Chondrocyte (in vitro differentiated cells): ENCODE data around the gene MST1. TPM values are rescaled to one million over a fixed set of nuclear protein-coding genes. Genes with fewer than 3 reads are reported as not detected.

Experiments used
- DNase-seq: peaks from one replicate; pipeline ENCODE4 v3.0.0; 2021; ENCODE audit warnings: mixed read lengths, low spot score
- H3K27ac Mint-ChIP-seq: one replicate; pipeline ENCODE4 v1.8.0; 2021; ENCODE audit warnings: mild to moderate bottlenecking, moderate library complexity, mixed read lengths; ENCODE audit not compliant: unreplicated experiment
- H3K27me3 Mint-ChIP-seq: 2 replicates; pipeline ENCODE4 v1.8.0; 2021; ENCODE audit warnings: low read depth, mixed read lengths
- H3K36me3 Mint-ChIP-seq: 2 replicates; pipeline ENCODE4 v1.8.0; 2021; ENCODE audit warnings: low read depth, mixed read lengths
- H3K4me1 Mint-ChIP-seq: 2 replicates; pipeline ENCODE4 v1.8.0; 2021; ENCODE audit warnings: low read depth, mild to moderate bottlenecking, mixed read lengths
- H3K4me3 Mint-ChIP-seq: one replicate; pipeline ENCODE4 v1.8.0; 2021; ENCODE audit warnings: mild to moderate bottlenecking, moderate library complexity, mixed read lengths; ENCODE audit not compliant: unreplicated experiment
- H3K9me3 Mint-ChIP-seq: 2 replicates; pipeline ENCODE4 v1.8.0; 2021; ENCODE audit warnings: low read depth, mixed read lengths
- total RNA-seq: library from RNA; stranded (reverse); gene quantifications from 3 replicates; pipeline ENCODE4 v1.2.1, GENCODE V29; 2021
- TF ChIP-seq, protein P1 (sequence below): fragments of 200-600 bp; sonication (generic); IDR thresholded peaks from 2 replicates; pipeline ENCODE4 v1.5.0; 2021; ENCODE audit warnings: antibody characterized with exemption, mild to moderate bottlenecking, moderate library complexity

The MST1 gene
- total RNA-seq, 1 donor from 2014 or later: 19.1 TPM

- TF ChIP-seq, protein P1, sequence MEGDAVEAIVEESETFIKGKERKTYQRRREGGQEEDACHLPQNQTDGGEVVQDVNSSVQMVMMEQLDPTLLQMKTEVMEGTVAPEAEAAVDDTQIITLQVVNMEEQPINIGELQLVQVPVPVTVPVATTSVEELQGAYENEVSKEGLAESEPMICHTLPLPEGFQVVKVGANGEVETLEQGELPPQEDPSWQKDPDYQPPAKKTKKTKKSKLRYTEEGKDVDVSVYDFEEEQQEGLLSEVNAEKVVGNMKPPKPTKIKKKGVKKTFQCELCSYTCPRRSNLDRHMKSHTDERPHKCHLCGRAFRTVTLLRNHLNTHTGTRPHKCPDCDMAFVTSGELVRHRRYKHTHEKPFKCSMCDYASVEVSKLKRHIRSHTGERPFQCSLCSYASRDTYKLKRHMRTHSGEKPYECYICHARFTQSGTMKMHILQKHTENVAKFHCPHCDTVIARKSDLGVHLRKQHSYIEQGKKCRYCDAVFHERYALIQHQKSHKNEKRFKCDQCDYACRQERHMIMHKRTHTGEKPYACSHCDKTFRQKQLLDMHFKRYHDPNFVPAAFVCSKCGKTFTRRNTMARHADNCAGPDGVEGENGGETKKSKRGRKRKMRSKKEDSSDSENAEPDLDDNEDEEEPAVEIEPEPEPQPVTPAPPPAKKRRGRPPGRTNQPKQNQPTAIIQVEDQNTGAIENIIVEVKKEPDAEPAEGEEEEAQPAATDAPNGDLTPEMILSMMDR: no peak
- Mint-ChIP-seq H3K4me1 (peaks cover 10% of the 10 kb centered on the region), H3K36me3 (no peaks in the 10 kb centered on the region), H3K27me3 (peaks cover 2% of the 10 kb centered on the region), H3K27ac (no peak overlapping the region), H3K9me3 (no peaks in the 10 kb centered on the region), H3K4me3 (no peak overlapping the region)
- DNase-seq: no peak
Observed at GRCh38 chr3:49636883-49637609, 52.2 kb downstream of the MST1 start.

DNA sequence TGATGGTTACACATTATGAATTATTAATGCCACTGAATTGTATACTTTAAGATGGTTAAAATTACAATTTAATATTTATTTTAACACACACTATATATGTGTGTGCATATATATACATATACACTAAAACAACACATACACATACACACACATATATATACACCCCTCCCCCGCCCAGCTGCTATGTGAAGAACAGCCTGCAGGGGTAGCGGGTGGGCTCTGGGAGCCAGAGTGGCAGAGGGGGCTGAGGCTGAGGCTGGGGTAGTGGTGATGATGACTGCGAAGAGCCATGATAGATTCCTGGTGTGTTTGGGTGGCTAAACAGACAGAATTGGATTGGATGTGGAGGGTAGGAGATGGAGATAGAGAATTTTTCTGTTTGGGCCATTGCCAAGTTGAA is 54.5 kb downstream of the MST1 start:
- Mint-ChIP-seq H3K27ac (no peak overlapping the region), H3K4me3 (no peak overlapping the region)

More for the DNA sequence above, 54.5 kb downstream of the MST1 start:
- Mint-ChIP-seq H3K9me3 (peaks cover 7% of the 10 kb centered on the region), H3K27me3 (peaks cover 2% of the 10 kb centered on the region), H3K36me3 (peaks cover 4% of the 10 kb centered on the region), H3K4me1 (peaks cover 10% of the 10 kb centered on the region)
- TF ChIP-seq, protein P1: no peak
- DNase-seq: no peak

Other genes with a start within 250 kb of the MST1 start
- gene DAG1, start 219.2 kb downstream of the MST1 start, total RNA-seq: 147 to 156 TPM (median 149 TPM) in 3 replicates
- 0.77 to 0.82 TPM (median 0.77 TPM) in 3 replicates for gene BSN, start 135.0 kb downstream of the MST1 start, total RNA-seq
- gene APEH, start 15.1 kb downstream of the MST1 start, total RNA-seq: 64.5 to 72.0 TPM (median 69.8 TPM) in 3 replicates
- 40.1 to 46.2 TPM (median 41.4 TPM) in 3 replicates for gene RNF123, start 83 bp upstream of the MST1 start, total RNA-seq
- gene AMIGO3, start 30.2 kb upstream of the MST1 start, total RNA-seq: 0.27 to 0.35 TPM in 2 of 3 replicates, not detected in the other
- gene GMPPB, start 34.5 kb upstream of the MST1 start, total RNA-seq: 27.6 to 50.2 TPM (median 28.4 TPM) in 3 replicates
- 38.9 to 44.4 TPM (median 40.1 TPM) in 3 replicates for gene IP6K1, start 97.1 kb upstream of the MST1 start, total RNA-seq
- not detected in 3 replicates for gene CDHR4, start 110.4 kb upstream of the MST1 start, total RNA-seq
- gene INKA1, start 113.8 kb upstream of the MST1 start, total RNA-seq: 4.1 to 7.9 TPM (median 7.9 TPM) in 3 replicates
- gene UBA7, start 124.5 kb upstream of the MST1 start, total RNA-seq: 25.6 to 45.3 TPM (median 26.3 TPM) in 3 replicates
- gene TRAIP, start 167.1 kb upstream of the MST1 start, total RNA-seq: 2.3 to 5.9 TPM (median 2.7 TPM) in 3 replicates
- gene CAMKV, start 180.4 kb upstream of the MST1 start, total RNA-seq: not detected in 3 replicates
- 0.55 to 1.1 TPM (median 0.56 TPM) in 3 replicates for gene MST1R, start 214.4 kb upstream of the MST1 start, total RNA-seq
- gene MON1A, start 240.3 kb upstream of the MST1 start, total RNA-seq: 9.6 to 13.6 TPM (median 11.0 TPM) in 3 replicates